HEK293 (cell line): Measurements from ENCODE around the gene AGAP5.

Source experiments
- AEBP2 ChIP-seq: fragments of 450-650 bp; formaldehyde crosslinking; IDR thresholded peaks from 2 replicates; pipeline ENCODE4 v1.5.1; 2016; ENCODE audit warnings: missing biosample characterization, missing genetic modification characterization, borderline replicate concordance
- ATF2 ChIP-seq: fragments of 450-650 bp; formaldehyde crosslinking; IDR thresholded peaks from 2 replicates; pipeline ENCODE4 v1.5.1; 2016; ENCODE audit warnings: missing biosample characterization, missing genetic modification characterization, low read depth
- GLI4 ChIP-seq: fragments of 450-650 bp; formaldehyde crosslinking; IDR thresholded peaks from 2 replicates; pipeline ENCODE4 v1.5.1; 2016; ENCODE audit warnings: missing biosample characterization, missing genetic modification characterization
- GLIS2 ChIP-seq: fragments of 450-650 bp; formaldehyde crosslinking; IDR thresholded peaks from 2 replicates; pipeline ENCODE4 v1.5.1; 2016; ENCODE audit warnings: missing biosample characterization, missing genetic modification characterization
- KLF9 ChIP-seq: fragments of 450-650 bp; formaldehyde crosslinking; IDR thresholded peaks from 2 replicates; pipeline ENCODE4 v1.5.1; 2016; ENCODE audit warnings: missing biosample characterization, missing genetic modification characterization, low read depth
- PRDM10 ChIP-seq: fragments of 450-650 bp; formaldehyde crosslinking; IDR thresholded peaks from 2 replicates; pipeline ENCODE4 v1.5.1; 2016; ENCODE audit warnings: missing biosample characterization, missing genetic modification characterization
- RBAK ChIP-seq: fragments of 450-650 bp; formaldehyde crosslinking; IDR thresholded peaks from 2 replicates; pipeline ENCODE4 v1.5.1; 2016; ENCODE audit warnings: missing biosample characterization, missing genetic modification characterization
- ZBTB11 ChIP-seq: fragments of 450-650 bp; formaldehyde crosslinking; conservative IDR thresholded peaks from 2 replicates; pipeline ENCODE4 v1.5.1; 2016; ENCODE audit warnings: low read depth, missing biosample characterization, missing genetic modification characterization
- ZBTB48 ChIP-seq: fragments of 450-650 bp; formaldehyde crosslinking; IDR thresholded peaks from 2 replicates; pipeline ENCODE4 v1.5.1; 2016; ENCODE audit warnings: missing biosample characterization, missing genetic modification characterization
- ZFP41 ChIP-seq: fragments of 450-650 bp; formaldehyde crosslinking; IDR thresholded peaks from 2 replicates; pipeline ENCODE4 v1.5.1; 2016; ENCODE audit warnings: missing biosample characterization, missing genetic modification characterization, borderline replicate concordance
- ZFP69B ChIP-seq: fragments of 450-650 bp; formaldehyde crosslinking; IDR thresholded peaks from 2 replicates; pipeline ENCODE4 v1.5.1; 2016; ENCODE audit warnings: missing biosample characterization, missing genetic modification characterization
- ZNF138 ChIP-seq: fragments of 450-650 bp; formaldehyde crosslinking; IDR thresholded peaks from 2 replicates; pipeline ENCODE4 v1.5.1; 2016; ENCODE audit warnings: missing biosample characterization, missing genetic modification characterization, borderline replicate concordance
- ZNF221 ChIP-seq: fragments of 450-650 bp; formaldehyde crosslinking; IDR thresholded peaks from 2 replicates; pipeline ENCODE4 v1.5.1; 2017; ENCODE audit warnings: missing biosample characterization, missing genetic modification characterization, borderline replicate concordance
- ZNF223 ChIP-seq: fragments of 450-650 bp; formaldehyde crosslinking; IDR thresholded peaks from 2 replicates; pipeline ENCODE4 v1.5.1; 2016; ENCODE audit warnings: missing biosample characterization, missing genetic modification characterization
- ZNF341 ChIP-seq: fragments of 450-650 bp; formaldehyde crosslinking; IDR thresholded peaks from 2 replicates; pipeline ENCODE4; 2016; ENCODE audit warnings: low read depth, missing biosample characterization, missing genetic modification characterization
- ZNF37A ChIP-seq: fragments of 450-650 bp; IDR thresholded peaks from 2 replicates; pipeline ENCODE4 v1.5.1; 2018; ENCODE audit warnings: missing biosample characterization, missing genetic modification characterization
- ZNF398 ChIP-seq: fragments of 450-650 bp; formaldehyde crosslinking; IDR thresholded peaks from 2 replicates; pipeline ENCODE4 v1.5.1; 2017; ENCODE audit warnings: missing biosample characterization, missing genetic modification characterization
- ZNF621 ChIP-seq: fragments of 450-650 bp; formaldehyde crosslinking; IDR thresholded peaks from 2 replicates; pipeline ENCODE4 v1.5.1; 2017; ENCODE audit warnings: missing biosample characterization, missing genetic modification characterization
- ZNF623 ChIP-seq: fragments of 450-650 bp; formaldehyde crosslinking; IDR thresholded peaks from 2 replicates; pipeline ENCODE4 v1.5.1; 2016; ENCODE audit warnings: missing biosample characterization, missing genetic modification characterization
- ZNF664 ChIP-seq: fragments of 450-650 bp; formaldehyde crosslinking; IDR thresholded peaks from 2 replicates; pipeline ENCODE4 v1.5.1; 2016; ENCODE audit warnings: missing biosample characterization, missing genetic modification characterization
- ZNF785 ChIP-seq: fragments of 450-650 bp; formaldehyde crosslinking; IDR thresholded peaks from 2 replicates; pipeline ENCODE4 v1.5.1; 2016; ENCODE audit warnings: missing biosample characterization, missing genetic modification characterization
- TF ChIP-seq, protein P1 (sequence below): fragments of 450-650 bp; formaldehyde crosslinking; IDR thresholded peaks from 2 replicates; pipeline ENCODE4 v1.5.1; 2016; ENCODE audit warnings: missing biosample characterization, missing genetic modification characterization
- TF ChIP-seq, protein P2 (sequence below): fragments of 450-650 bp; formaldehyde crosslinking; IDR thresholded peaks from 2 replicates; pipeline ENCODE4 v1.5.1; 2017; ENCODE audit warnings: missing biosample characterization, missing genetic modification characterization

The AGAP5 gene

DNA sequence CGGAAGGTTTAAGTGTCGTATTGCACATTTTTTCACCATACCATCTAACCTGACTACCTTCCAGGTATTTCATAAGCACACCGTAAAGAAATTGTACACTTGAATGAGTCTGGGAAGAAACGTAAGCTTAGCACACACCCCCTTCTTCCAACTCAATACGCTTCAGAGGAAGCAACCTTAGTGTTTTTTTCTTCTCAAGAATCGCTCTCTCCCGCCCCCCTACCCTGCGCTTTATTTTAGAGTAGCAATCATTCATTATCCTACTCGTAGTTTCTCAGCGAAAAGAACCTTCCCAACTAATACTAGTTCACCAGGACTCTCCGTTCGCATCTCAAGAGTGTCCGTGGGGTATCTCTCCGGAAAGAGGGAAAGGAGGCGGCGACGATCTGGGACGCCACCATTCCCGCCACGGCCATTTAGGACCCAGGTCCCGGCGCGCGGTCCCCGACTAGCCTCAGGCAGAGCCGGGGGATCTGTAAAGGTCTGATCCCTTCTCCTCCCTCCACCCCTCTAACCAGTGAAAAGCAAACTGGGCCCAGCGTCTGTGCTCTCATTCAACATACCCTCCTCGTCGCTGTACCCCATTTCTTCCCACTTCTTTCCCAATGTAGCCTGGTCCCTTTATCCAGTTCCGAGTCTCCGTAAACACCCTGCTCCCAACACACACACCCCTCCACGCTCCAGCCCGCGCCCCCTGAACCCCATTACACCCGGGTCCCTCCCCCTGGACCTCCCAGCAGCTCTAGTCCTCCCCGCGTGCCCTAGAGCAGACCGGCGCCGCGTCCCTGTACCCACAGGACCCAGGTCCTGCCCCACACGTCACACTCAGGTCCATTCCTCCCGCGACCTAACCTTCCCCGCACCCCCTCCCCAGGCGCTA lies 72.7 kb downstream of the AGAP5 start (continued):
- no peak for TF ChIP-seq ATF2 (tag by site-specific recombination)
- no peak for TF ChIP-seq ZNF621 (tag by site-specific recombination)
- TF ChIP-seq ZBTB48: peak; percentile 96
- no peak for TF ChIP-seq RBAK (tag by site-specific recombination)
- peak; percentile 46; the same call in 1 of the 2 replicates for TF ChIP-seq GLI4 (tag by site-specific recombination)
- TF ChIP-seq PRDM10: peak; percentile 90
- peak; percentile 45; the same call in 1 of the 2 replicates for TF ChIP-seq ZBTB11 (tag by site-specific recombination)
- TF ChIP-seq ZNF785: peak; percentile 75; the same call in 1 of the 2 replicates
- peak; percentile 63; the same call in 1 of the 2 replicates for TF ChIP-seq AEBP2 (tag by site-specific recombination)
- no peak for TF ChIP-seq ZNF37A (tag by site-specific recombination)
- peak; percentile 14; the same call in 1 of the 2 replicates for TF ChIP-seq ZNF664 (tag by site-specific recombination)
- peak; percentile 92 for TF ChIP-seq ZNF341 (tag by site-specific recombination)
- TF ChIP-seq, protein P1, sequence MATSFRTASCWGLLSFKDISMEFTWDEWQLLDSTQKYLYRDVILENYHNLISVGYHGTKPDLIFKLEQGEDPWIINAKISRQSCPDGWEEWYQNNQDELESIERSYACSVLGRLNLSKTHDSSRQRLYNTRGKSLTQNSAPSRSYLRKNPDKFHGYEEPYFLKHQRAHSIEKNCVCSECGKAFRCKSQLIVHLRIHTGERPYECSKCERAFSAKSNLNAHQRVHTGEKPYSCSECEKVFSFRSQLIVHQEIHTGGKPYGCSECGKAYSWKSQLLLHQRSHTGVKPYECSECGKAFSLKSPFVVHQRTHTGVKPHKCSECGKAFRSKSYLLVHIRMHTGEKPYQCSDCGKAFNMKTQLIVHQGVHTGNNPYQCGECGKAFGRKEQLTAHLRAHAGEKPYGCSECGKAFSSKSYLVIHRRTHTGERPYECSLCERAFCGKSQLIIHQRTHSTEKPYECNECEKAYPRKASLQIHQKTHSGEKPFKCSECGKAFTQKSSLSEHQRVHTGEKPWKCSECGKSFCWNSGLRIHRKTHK (tag by site-specific recombination): no peak
- TF ChIP-seq, protein P2, sequence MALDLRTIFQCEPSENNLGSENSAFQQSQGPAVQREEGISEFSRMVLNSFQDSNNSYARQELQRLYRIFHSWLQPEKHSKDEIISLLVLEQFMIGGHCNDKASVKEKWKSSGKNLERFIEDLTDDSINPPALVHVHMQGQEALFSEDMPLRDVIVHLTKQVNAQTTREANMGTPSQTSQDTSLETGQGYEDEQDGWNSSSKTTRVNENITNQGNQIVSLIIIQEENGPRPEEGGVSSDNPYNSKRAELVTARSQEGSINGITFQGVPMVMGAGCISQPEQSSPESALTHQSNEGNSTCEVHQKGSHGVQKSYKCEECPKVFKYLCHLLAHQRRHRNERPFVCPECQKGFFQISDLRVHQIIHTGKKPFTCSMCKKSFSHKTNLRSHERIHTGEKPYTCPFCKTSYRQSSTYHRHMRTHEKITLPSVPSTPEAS (tag by site-specific recombination): no peak
- peak; percentile 80 for TF ChIP-seq ZNF398
- peak; percentile 85 for TF ChIP-seq KLF9
- TF ChIP-seq ZFP69B (tag by site-specific recombination): peak; percentile 73
- no peak for TF ChIP-seq ZNF221 (tag by site-specific recombination)
- TF ChIP-seq GLIS2 (tag by site-specific recombination): peak; percentile 94
- TF ChIP-seq ZNF623: no peak
- TF ChIP-seq ZNF223: peak; percentile 41; the same call in 1 of the 2 replicates
- no peak for TF ChIP-seq ZNF138 (tag by site-specific recombination)
- no peak for TF ChIP-seq ZFP41 (tag by site-specific recombination)
